ENCODE measurements around the gene PRSS2. TPM values are rescaled to one million over a fixed set of nuclear protein-coding genes. Genes with fewer than 3 reads are reported as not detected.

PRSS2 gene
- total RNA-seq, 1 donor from 2014 or later, result not detected

DNA sequence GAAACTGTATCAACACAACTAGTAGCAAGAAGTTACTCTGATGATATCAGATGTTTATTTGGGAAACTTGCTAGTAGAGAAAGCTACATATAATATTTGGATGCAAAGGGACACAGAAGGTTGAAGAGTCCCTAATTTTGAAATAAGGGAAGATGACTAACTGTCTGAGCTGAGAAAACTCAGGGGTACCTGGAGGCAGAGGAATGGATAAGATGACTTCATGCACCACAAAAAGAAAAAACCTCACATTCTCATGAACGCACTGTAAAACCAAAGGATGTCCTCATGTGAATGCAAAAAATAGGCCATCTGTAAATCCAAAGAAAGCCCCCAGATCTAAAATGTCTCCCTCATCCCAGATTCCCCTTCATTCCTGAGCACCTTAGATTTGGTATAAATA, 29.3 kb downstream of the PRSS2 start:
- DNase-seq (ENCODE audit: low read depth) (no peak), FAIRE-seq (no peak)
- Histone ChIP-seq H3K4me3 (ENCODE audit: low read depth, low read length) (no peak overlapping the region), H3K36me3 (ENCODE audit: control insufficient read depth, insufficient read depth, low read length) (no peaks in the 10 kb centered on the region), H3K27me3 (ENCODE audit: control insufficient read depth, insufficient read depth, low read length) (peaks cover 19% of the 10 kb centered on the region)
- TF ChIP-seq, protein P1, sequence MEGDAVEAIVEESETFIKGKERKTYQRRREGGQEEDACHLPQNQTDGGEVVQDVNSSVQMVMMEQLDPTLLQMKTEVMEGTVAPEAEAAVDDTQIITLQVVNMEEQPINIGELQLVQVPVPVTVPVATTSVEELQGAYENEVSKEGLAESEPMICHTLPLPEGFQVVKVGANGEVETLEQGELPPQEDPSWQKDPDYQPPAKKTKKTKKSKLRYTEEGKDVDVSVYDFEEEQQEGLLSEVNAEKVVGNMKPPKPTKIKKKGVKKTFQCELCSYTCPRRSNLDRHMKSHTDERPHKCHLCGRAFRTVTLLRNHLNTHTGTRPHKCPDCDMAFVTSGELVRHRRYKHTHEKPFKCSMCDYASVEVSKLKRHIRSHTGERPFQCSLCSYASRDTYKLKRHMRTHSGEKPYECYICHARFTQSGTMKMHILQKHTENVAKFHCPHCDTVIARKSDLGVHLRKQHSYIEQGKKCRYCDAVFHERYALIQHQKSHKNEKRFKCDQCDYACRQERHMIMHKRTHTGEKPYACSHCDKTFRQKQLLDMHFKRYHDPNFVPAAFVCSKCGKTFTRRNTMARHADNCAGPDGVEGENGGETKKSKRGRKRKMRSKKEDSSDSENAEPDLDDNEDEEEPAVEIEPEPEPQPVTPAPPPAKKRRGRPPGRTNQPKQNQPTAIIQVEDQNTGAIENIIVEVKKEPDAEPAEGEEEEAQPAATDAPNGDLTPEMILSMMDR (IDR thresholded peaks at IDR 0.05; ENCODE audit: insufficient read depth, low read length, severe bottlenecking), result no peak

DNA sequence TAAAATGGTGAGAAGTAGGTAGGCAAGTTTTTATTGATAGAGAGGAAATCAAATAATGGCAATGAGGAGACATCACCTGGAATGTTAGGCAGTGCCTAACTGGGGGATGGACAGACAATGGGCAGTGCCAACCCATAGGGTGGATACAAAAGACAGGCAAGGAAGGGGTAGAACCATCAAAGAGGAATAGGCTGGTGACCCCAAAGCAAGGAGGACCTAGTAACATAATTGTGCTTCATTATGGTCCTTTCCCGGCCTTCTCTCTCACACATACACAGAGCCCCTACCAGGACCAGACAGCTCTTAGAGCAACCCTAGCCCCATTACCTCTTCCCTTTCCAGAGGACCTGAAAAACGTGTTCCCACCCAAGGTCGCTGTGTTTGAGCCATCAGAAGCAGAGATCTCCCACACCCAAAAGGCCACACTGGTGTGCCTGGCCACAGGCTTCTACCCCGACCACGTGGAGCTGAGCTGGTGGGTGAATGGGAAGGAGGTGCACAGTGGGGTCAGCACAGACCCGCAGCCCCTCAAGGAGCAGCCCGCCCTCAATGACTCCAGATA, 30.0 kb downstream of the PRSS2 start:
- DNase-seq (ENCODE audit: low read depth) (no peak), FAIRE-seq (peak; percentile 47)
- H3K36me3 ChIP-seq (ENCODE audit: control insufficient read depth, insufficient read depth, low read length), result no peaks in the 10 kb centered on the region
- H3K4me3 ChIP-seq (ENCODE audit: low read depth, low read length), result no peak overlapping the region
- TF ChIP-seq, protein P1 (IDR thresholded peaks at IDR 0.05; ENCODE audit: insufficient read depth, low read length, severe bottlenecking), result no peak
- peaks cover 19% of the 10 kb centered on the region for H3K27me3 ChIP-seq (ENCODE audit: control insufficient read depth, insufficient read depth, low read length)

DNA sequence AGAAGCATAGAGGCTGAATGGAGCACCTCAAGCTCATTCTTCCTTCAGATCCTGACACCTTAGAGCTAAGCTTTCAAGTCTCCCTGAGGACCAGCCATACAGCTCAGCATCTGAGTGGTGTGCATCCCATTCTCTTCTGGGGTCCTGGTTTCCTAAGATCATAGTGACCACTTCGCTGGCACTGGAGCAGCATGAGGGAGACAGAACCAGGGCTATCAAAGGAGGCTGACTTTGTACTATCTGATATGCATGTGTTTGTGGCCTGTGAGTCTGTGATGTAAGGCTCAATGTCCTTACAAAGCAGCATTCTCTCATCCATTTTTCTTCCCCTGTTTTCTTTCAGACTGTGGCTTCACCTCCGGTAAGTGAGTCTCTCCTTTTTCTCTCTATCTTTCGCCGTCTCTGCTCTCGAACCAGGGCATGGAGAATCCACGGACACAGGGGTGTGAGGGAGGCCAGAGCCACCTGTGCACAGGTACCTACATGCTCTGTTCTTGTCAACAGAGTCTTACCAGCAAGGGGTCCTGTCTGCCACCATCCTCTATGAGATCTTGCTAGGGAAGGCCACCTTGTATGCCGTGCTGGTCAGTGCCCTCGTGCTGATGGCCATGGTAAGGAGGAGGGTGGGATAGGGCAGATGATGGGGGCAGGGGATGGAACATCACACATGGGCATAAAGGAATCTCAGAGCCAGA, 31.0 kb downstream of the PRSS2 start:
- no peak for DNase-seq (ENCODE audit: low read depth)
- FAIRE-seq, result no peak
- Histone ChIP-seq H3K36me3 (ENCODE audit: control insufficient read depth, insufficient read depth, low read length) (no peaks in the 10 kb centered on the region), H3K4me3 (ENCODE audit: low read depth, low read length) (no peak overlapping the region), H3K27me3 (ENCODE audit: control insufficient read depth, insufficient read depth, low read length) (peaks cover 12% of the 10 kb centered on the region)
- TF ChIP-seq, protein P1 (IDR thresholded peaks at IDR 0.05; ENCODE audit: insufficient read depth, low read length, severe bottlenecking), result no peak

DNA sequence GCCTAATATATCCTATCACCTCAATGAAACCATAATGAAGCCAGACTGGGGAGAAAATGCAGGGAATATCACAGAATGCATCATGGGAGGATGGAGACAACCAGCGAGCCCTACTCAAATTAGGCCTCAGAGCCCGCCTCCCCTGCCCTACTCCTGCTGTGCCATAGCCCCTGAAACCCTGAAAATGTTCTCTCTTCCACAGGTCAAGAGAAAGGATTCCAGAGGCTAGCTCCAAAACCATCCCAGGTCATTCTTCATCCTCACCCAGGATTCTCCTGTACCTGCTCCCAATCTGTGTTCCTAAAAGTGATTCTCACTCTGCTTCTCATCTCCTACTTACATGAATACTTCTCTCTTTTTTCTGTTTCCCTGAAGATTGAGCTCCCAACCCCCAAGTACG, 31.5 kb downstream of the PRSS2 start:
- no peak overlapping the region for H3K4me3 ChIP-seq (ENCODE audit: low read depth, low read length)
- H3K36me3 ChIP-seq (ENCODE audit: control insufficient read depth, insufficient read depth, low read length), result no peaks in the 10 kb centered on the region
- H3K27me3 ChIP-seq (ENCODE audit: control insufficient read depth, insufficient read depth, low read length), result peaks cover 11% of the 10 kb centered on the region
- TF ChIP-seq, protein P1 (IDR thresholded peaks at IDR 0.05; ENCODE audit: insufficient read depth, low read length, severe bottlenecking), result no peak
- DNase-seq (ENCODE audit: low read depth) (no peak), FAIRE-seq (no peak)

DNA sequence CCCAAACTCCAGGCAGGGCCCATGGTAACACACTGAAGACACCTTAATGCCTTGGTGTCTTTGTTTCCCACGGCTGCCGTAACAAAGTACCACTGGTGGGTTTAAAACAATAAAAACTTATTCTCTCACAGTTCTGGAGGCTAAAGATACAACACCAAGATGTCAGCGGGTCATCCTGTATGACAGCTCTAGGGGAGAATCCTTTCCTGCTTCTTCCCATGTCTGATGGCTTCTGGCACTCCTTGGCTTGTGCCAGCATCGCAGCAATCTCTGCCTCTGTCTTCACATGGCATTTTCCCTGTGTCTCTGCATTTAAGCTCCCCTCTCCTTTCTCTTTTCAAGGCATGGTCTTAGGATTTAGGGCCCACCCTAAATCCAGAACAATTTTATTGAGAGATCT, 33.1 kb downstream of the PRSS2 start:
- TF ChIP-seq, protein P1 (IDR thresholded peaks at IDR 0.05; ENCODE audit: insufficient read depth, low read length, severe bottlenecking), result no peak
- peaks cover 1% of the 10 kb centered on the region for H3K27me3 ChIP-seq (ENCODE audit: control insufficient read depth, insufficient read depth, low read length)
- FAIRE-seq (no peak), DNase-seq (ENCODE audit: low read depth) (no peak)
- H3K36me3 ChIP-seq (ENCODE audit: control insufficient read depth, insufficient read depth, low read length), result no peaks in the 10 kb centered on the region
- H3K4me3 ChIP-seq (ENCODE audit: low read depth, low read length), result no peak overlapping the region

Data from bronchial epithelial cell (primary cell).